PFSK-1 (cell line): Measurements from ENCODE around the gene GPR176.

Experiments
- FOXP2 ChIP-seq: optimal IDR thresholded peaks from 2 replicates; pipeline ENCODE3; 2011; ENCODE audit warnings: borderline replicate concordance, control low read depth, inconsistent platforms; ENCODE audit not compliant: insufficient read depth; ENCODE audit errors: extremely low read length, extremely low read depth
- POLR2AphosphoS5 ChIP-seq: IDR thresholded peaks from 2 replicates; pipeline ENCODE4 v1.6.1; 2012; ENCODE audit warnings: low read depth, mild to moderate bottlenecking, control low read depth, low read length, moderate library complexity
- SIN3A ChIP-seq: IDR thresholded peaks from 2 replicates; pipeline ENCODE4 v1.6.1; 2012; ENCODE audit warnings: mild to moderate bottlenecking, low read length, moderate library complexity, borderline replicate concordance; ENCODE audit not compliant: insufficient read depth
- TAF1 ChIP-seq: IDR thresholded peaks from 2 replicates; pipeline ENCODE4 v1.6.1; 2012; ENCODE audit warnings: low read length, control low read depth, borderline replicate concordance; ENCODE audit not compliant: insufficient read depth
- TF ChIP-seq, protein P1 (sequence below), 2 experiments: IDR thresholded peaks; 2 replicates each; pipeline versions ENCODE4 v1.6.1 to v1.8.0; 2011 to 2012; ENCODE audit warnings: low read depth in 2 of 2, low read length in 2 of 2, control low read depth in 1 of 2, inconsistent platforms in 1 of 2, mild to moderate bottlenecking in 1 of 2, moderate library complexity in 1 of 2; ENCODE audit not compliant: insufficient read depth in 1 of 2

Gene GPR176

DNA sequence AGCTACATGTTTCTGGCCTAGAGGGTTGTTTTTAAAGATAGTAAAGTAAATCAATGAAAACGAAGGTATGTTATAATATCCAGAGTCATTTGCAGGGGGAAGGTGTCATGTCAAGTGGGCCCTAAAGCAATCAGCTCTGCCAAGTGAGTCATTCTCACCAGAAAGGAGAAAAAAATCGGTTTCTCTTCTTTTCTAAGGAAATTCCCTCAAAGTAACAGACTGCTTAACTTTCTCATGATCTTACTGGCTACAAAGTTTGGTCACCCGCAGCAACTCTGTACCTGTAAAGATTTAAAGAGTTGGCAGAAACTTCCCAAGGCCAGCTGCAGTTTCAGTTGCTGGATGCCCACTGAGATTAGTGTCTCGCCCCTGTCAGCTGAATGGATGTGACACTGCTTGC is 132.0 kb downstream of the GPR176 start:
- TF ChIP-seq, protein P1, sequence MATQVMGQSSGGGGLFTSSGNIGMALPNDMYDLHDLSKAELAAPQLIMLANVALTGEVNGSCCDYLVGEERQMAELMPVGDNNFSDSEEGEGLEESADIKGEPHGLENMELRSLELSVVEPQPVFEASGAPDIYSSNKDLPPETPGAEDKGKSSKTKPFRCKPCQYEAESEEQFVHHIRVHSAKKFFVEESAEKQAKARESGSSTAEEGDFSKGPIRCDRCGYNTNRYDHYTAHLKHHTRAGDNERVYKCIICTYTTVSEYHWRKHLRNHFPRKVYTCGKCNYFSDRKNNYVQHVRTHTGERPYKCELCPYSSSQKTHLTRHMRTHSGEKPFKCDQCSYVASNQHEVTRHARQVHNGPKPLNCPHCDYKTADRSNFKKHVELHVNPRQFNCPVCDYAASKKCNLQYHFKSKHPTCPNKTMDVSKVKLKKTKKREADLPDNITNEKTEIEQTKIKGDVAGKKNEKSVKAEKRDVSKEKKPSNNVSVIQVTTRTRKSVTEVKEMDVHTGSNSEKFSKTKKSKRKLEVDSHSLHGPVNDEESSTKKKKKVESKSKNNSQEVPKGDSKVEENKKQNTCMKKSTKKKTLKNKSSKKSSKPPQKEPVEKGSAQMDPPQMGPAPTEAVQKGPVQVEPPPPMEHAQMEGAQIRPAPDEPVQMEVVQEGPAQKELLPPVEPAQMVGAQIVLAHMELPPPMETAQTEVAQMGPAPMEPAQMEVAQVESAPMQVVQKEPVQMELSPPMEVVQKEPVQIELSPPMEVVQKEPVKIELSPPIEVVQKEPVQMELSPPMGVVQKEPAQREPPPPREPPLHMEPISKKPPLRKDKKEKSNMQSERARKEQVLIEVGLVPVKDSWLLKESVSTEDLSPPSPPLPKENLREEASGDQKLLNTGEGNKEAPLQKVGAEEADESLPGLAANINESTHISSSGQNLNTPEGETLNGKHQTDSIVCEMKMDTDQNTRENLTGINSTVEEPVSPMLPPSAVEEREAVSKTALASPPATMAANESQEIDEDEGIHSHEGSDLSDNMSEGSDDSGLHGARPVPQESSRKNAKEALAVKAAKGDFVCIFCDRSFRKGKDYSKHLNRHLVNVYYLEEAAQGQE (IDR thresholded peaks at IDR 0.05; ENCODE audit: insufficient read depth in 1 of 2, low read depth in 2 of 2, low read length in 2 of 2) = no peak
- no peak for TF ChIP-seq FOXP2
- TF ChIP-seq SIN3A = no peak
- TF ChIP-seq TAF1 = no peak
- no peak for TF ChIP-seq POLR2AphosphoS5

DNA sequence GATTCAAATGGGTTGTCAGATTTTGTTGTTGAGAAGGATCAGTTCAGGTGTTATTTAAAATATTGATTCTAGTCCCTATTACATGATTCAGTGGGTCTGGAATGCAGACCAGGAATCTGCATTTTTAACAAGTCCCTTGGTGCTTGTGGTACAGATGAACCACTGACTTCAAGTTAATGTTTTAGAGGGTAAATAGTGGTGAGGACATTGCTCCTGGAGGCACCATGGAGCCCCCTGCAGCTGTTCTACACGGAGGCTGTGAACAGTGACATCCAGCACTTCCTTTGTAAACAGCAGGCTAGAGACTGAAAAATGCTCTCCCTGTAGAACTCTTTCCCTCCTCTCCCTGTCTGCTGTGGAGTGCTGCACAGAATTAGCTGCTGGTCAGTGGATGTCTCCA is 132.6 kb downstream of the GPR176 start:
- TF ChIP-seq, protein P1 (IDR thresholded peaks at IDR 0.05; ENCODE audit: insufficient read depth in 1 of 2, low read depth in 2 of 2, low read length in 2 of 2) = no peak

DNA sequence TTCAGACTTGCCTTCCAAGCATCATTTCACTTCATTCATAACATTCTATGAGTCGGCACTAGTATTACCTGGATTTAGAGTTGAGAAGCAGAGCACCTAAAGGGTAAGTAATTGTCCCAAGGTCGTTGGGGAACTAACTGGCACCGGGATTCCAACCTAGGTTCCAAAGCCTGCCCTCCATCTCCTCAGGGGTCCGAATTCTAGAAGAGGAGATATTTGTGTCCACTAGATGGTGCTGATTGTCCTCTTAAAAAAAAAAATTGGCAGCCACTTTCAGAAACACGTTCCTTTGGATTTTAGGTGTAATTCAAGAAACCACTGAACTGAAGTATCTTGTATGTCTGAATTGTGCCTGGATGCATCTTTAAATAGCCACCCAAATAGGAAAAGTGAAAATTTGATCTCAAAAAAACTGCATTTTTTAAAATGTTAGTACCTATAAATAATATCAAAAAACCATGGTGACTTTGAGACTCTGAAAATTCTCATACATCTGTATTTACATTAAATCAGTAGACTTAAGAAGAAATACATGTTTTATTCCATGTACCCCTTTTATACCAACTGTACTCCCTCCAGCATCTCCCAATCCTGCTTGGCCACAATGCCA is 133.5 kb downstream of the GPR176 start:
- TF ChIP-seq TAF1 (no peak), FOXP2 (no peak), POLR2AphosphoS5 (no peak), SIN3A (no peak)
- TF ChIP-seq, protein P1 (IDR thresholded peaks at IDR 0.05; ENCODE audit: insufficient read depth in 1 of 2, low read depth in 2 of 2, low read length in 2 of 2) = no peak

DNA sequence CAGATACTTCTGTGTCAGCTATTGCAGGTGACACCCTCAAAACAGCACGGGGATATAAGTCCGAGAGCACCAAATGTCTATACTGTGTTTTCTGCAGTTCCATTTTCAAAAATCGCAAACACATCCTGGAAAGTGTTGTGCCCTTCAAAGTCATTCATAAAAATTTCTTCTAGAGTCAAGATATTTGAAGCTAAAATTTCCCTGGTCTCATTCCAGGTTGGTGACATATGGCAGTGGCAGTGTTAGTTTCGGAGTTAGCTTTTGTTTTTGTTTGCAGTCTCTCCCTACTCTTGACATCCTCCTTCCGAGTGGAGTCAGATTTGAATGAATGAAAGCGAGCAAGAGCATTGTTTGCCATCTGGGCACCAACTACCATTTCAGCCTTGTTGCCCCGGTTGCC is 134.2 kb downstream of the GPR176 start:
- TF ChIP-seq SIN3A (no peak), FOXP2 (no peak), TAF1 (no peak), POLR2AphosphoS5 (no peak)
- TF ChIP-seq, protein P1 (IDR thresholded peaks at IDR 0.05; ENCODE audit: insufficient read depth in 1 of 2, low read depth in 2 of 2, low read length in 2 of 2) = no peak

DNA sequence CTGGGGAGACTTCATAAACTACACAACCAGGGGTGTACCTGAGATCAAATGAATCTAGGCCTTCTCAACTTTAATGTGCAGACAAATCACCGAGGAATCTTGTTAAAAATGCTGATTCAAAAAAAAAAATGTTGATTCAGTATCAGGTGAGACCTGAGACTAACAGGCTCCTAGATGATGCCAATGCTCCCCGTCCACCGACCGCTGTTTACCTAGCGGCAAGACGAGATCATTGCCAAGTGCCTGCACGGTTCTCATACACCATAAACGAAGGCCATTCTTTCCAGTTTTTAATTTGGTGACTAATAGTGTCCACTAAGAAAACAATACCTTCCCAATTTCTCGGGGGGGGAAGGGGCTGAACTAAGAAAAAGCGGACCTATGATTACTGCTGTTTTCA is 134.9 kb downstream of the GPR176 start:
- TF ChIP-seq SIN3A (no peak), FOXP2 (no peak), POLR2AphosphoS5 (no peak), TAF1 (no peak)
- TF ChIP-seq, protein P1 (IDR thresholded peaks at IDR 0.05; ENCODE audit: insufficient read depth in 1 of 2, low read depth in 2 of 2, low read length in 2 of 2) = no peak
